ENCODE results near the gene MACROH2A1.

MACROH2A1 gene

GRCh38 chr5:135439231-135440205, 40.5 kb upstream of the MACROH2A1 start:
- H3K4me3 ChIP-seq (ENCODE audit: low read depth, low read length), result no peak overlapping the region
- no peak for TF ChIP-seq CTCF (IDR thresholded peaks at IDR 0.05; ENCODE audit: low read depth, low read length)

- H3K4me3 ChIP-seq (ENCODE audit: low read depth, low read length), result no peak overlapping the region
- no peak for TF ChIP-seq CTCF (IDR thresholded peaks at IDR 0.05; ENCODE audit: low read depth, low read length)
Observed at GRCh38 chr5:135438636-135439221, 39.7 kb upstream of the MACROH2A1 start.

GRCh38 chr5:135437796-135438560, 38.9 kb upstream of the MACROH2A1 start:
- no peak for TF ChIP-seq CTCF (IDR thresholded peaks at IDR 0.05; ENCODE audit: low read depth, low read length)
- no peak overlapping the region for H3K4me3 ChIP-seq (ENCODE audit: low read depth, low read length)

GRCh38 chr5:135437422-135437795, 38.4 kb upstream of the MACROH2A1 start:
- H3K4me3 ChIP-seq (ENCODE audit: low read depth, low read length), result no peak overlapping the region
- TF ChIP-seq CTCF (IDR thresholded peaks at IDR 0.05; ENCODE audit: low read depth, low read length), result no peak

GRCh38 chr5:135436951-135437418, 38.0 kb upstream of the MACROH2A1 start:
- H3K4me3 ChIP-seq (ENCODE audit: low read depth, low read length), result no peak overlapping the region
- no peak for TF ChIP-seq CTCF (IDR thresholded peaks at IDR 0.05; ENCODE audit: low read depth, low read length)

- H3K4me3 ChIP-seq (ENCODE audit: low read depth, low read length), result no peak overlapping the region
- no peak for TF ChIP-seq CTCF (IDR thresholded peaks at IDR 0.05; ENCODE audit: low read depth, low read length)
Observed at GRCh38 chr5:135435467-135436330, 36.7 kb upstream of the MACROH2A1 start.

Measured in WI38 (cell line).